Keratinocyte (primary cell): ENCODE results near the gene EHHADH. TPM values are rescaled to one million over a fixed set of nuclear protein-coding genes. Genes with fewer than 3 reads are reported as not detected.

ENCODE experiments used
- DNase-seq: peaks from one replicate; pipeline ENCODE4 v3.0.0-alpha.2; 2011; ENCODE audit warnings: low read depth, missing footprints, low spot score
- FAIRE-seq: peaks from 2 replicates; lab custom pipeline; 2011; peaks lifted over from hg19 to GRCh38; lab: Jason Lieb, UNC
- H2AFZ ChIP-seq: 2 replicates; pipeline ENCODE4 v1.6.0; 2012; ENCODE audit warnings: low read length, control low read depth, inconsistent platforms; ENCODE audit not compliant: control insufficient read depth
- H3K27ac ChIP-seq: 2 replicates; pipeline ENCODE4 v1.5.1; 2011; ENCODE audit warnings: low read length; ENCODE audit not compliant: control insufficient read depth, insufficient read depth
- H3K27me3 ChIP-seq: 3 replicates; pipeline ENCODE4 v1.6.0; 2011; ENCODE audit warnings: low read length; ENCODE audit not compliant: control insufficient read depth, insufficient read depth; ENCODE audit errors: extremely low read depth
- H3K36me3 ChIP-seq, 2 experiments: 2 replicates in 1 of 2; 3 replicates in 1 of 2; pipeline ENCODE4 v1.5.1; 2011; ENCODE audit warnings: low read length in 2 of 2, mild to moderate bottlenecking in 1 of 2; ENCODE audit not compliant: control insufficient read depth in 2 of 2, insufficient read depth in 2 of 2; ENCODE audit errors: extremely low read depth in 1 of 2
- H3K4me1 ChIP-seq: 3 replicates; pipeline ENCODE4 v1.5.1; 2011; ENCODE audit warnings: low read length; ENCODE audit not compliant: control insufficient read depth, insufficient read depth; ENCODE audit errors: extremely low read depth
- H3K4me2 ChIP-seq: 3 replicates; pipeline ENCODE4 v1.6.0; 2011; ENCODE audit warnings: low read depth, low read length; ENCODE audit not compliant: control insufficient read depth, insufficient read depth; ENCODE audit errors: extremely low read depth
- H3K4me3 ChIP-seq, 3 experiments: fragments of 200-600 bp in 1 of 3; sonication (generic) in 1 of 3; 2 replicates in 2 of 3; 3 replicates in 1 of 3; pipeline ENCODE4 v1.5.1; 2011 to 2016; ENCODE audit warnings: low read length in 3 of 3, mild to moderate bottlenecking in 3 of 3, control low read depth in 2 of 3, inconsistent platforms in 1 of 3, low read depth in 1 of 3, mixed read lengths in 1 of 3, mixed run types in 1 of 3, moderate library complexity in 1 of 3; ENCODE audit not compliant: control insufficient read depth in 2 of 3, insufficient read depth in 2 of 3; ENCODE audit errors: extremely low read depth in 1 of 3
- H3K79me2 ChIP-seq: 2 replicates; pipeline ENCODE4 v1.6.0; 2012; ENCODE audit warnings: low read length; ENCODE audit not compliant: control insufficient read depth, insufficient read depth
- H3K9ac ChIP-seq: 3 replicates; pipeline ENCODE4 v1.6.0; 2011; ENCODE audit warnings: low read length; ENCODE audit not compliant: control insufficient read depth, insufficient read depth; ENCODE audit errors: extremely low read depth
- H3K9me1 ChIP-seq: 3 replicates; pipeline ENCODE4 v1.6.0; 2011; ENCODE audit warnings: low read length; ENCODE audit not compliant: control insufficient read depth, insufficient read depth; ENCODE audit errors: extremely low read depth
- H3K9me3 ChIP-seq: 2 replicates; pipeline ENCODE4 v1.5.1; 2012; ENCODE audit warnings: low read depth, low read length; ENCODE audit not compliant: control insufficient read depth
- H4K20me1 ChIP-seq: 3 replicates; pipeline ENCODE4 v1.6.0; 2011; ENCODE audit warnings: low read length; ENCODE audit not compliant: control insufficient read depth, insufficient read depth; ENCODE audit errors: extremely low read depth
- EZH2 ChIP-seq: IDR thresholded peaks from one replicate; pipeline ENCODE4 v1.6.1; 2012; ENCODE audit warnings: inconsistent platforms, mild to moderate bottlenecking, low read length, moderate library complexity
- dilution Hi-C: fragments of 300-500 bp; cut with MboI; formaldehyde crosslinking; loops from one replicate; pipeline ENCODE4 v1.7.0; 2020; ENCODE audit warnings: low sequenced_read_pairs; ENCODE audit not compliant: extremely low pct_ligation_motif_present
- polyA plus RNA-seq, 5 experiments: library from polyadenylated mRNA; depleted of rRNA in 3 of 5; stranded (reverse) in 3 of 5; stranded (forward) in 1 of 5; unstranded in 1 of 5; fragments of >200 nt; gene quantifications; 1 replicate in 1 of 5; 2 replicates in 3 of 5; 3 replicates in 1 of 5; pipeline versions ENCODE4 v1.2.1 to v1.2.3, GENCODE V29; 2011 to 2012; ENCODE audit warnings: missing spikeins in 2 of 5, low read depth in 1 of 5, low replicate concordance in 1 of 5
- TF ChIP-seq, protein P1 (sequence below), 3 experiments: IDR thresholded peaks in 1 of 3; conservative IDR thresholded peaks in 1 of 3; optimal IDR thresholded peaks in 1 of 3; 2 replicates in 2 of 3; 3 replicates in 1 of 3; pipeline versions ENCODE3 to v1.5.1; 2011; ENCODE audit warnings: low read length in 3 of 3, mild to moderate bottlenecking in 3 of 3, moderate library complexity in 2 of 3, control low read depth in 1 of 3, inconsistent platforms in 1 of 3; ENCODE audit not compliant: insufficient read depth in 2 of 3; ENCODE audit errors: extremely low read depth in 1 of 3

EHHADH gene
- polyA plus RNA-seq, 1 donor (not counting 4 experiments of a cell fraction or from before 2014, with no cell fraction given) = 5.6 TPM

DNA sequence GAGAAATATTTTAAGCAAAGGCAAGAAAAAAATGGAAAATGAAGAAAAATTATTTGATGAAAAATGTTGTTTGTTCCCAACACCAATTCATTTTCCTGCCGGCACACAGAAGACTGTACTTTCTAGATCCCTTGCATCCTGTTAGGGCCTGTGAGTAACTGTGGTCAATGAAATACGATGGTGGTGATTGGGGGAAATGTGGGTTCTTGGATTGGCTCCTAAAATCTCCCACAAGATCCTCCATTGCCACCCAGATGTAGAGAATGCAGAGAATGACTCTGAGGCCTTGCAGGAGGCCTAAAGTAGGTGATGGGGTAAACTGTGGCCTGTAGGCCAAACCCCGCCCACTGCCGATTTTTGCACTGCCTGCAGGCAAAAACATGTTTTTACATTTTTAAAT, 54.6 kb downstream of the EHHADH start:
- Histone ChIP-seq H3K4me2 (no peak overlapping the region), H3K36me3 (peaks cover 0 to 2% of the 10 kb centered on the region in 2 experiments), H3K4me1 (peaks cover 20% of the 10 kb centered on the region), H3K27ac (peak overlapping the region; percentile 92), H4K20me1 (no peaks in the 10 kb centered on the region), H2AFZ (no peak overlapping the region), H3K27me3 (no peaks in the 10 kb centered on the region), H3K9me1 (no peaks in the 10 kb centered on the region), H3K4me3 (no peak overlapping the region), H3K79me2 (no peaks in the 10 kb centered on the region), H3K9me3 (no peaks in the 10 kb centered on the region), H3K9ac (no peak overlapping the region)
- FAIRE-seq (no peak), DNase-seq (no peak)
- dilution Hi-C loops = no loop called here
- TF ChIP-seq EZH2 = no peak
- TF ChIP-seq, protein P1, sequence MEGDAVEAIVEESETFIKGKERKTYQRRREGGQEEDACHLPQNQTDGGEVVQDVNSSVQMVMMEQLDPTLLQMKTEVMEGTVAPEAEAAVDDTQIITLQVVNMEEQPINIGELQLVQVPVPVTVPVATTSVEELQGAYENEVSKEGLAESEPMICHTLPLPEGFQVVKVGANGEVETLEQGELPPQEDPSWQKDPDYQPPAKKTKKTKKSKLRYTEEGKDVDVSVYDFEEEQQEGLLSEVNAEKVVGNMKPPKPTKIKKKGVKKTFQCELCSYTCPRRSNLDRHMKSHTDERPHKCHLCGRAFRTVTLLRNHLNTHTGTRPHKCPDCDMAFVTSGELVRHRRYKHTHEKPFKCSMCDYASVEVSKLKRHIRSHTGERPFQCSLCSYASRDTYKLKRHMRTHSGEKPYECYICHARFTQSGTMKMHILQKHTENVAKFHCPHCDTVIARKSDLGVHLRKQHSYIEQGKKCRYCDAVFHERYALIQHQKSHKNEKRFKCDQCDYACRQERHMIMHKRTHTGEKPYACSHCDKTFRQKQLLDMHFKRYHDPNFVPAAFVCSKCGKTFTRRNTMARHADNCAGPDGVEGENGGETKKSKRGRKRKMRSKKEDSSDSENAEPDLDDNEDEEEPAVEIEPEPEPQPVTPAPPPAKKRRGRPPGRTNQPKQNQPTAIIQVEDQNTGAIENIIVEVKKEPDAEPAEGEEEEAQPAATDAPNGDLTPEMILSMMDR (optimal IDR thresholded peaks at IDR 0.05 in 1 of 3, IDR thresholded peaks at IDR 0.05 in 1 of 3, conservative IDR thresholded peaks at IDR 0.05 in 1 of 3; ENCODE audit: extremely low read depth in 1 of 3, insufficient read depth in 2 of 3, low read length in 3 of 3) = no peak

DNA sequence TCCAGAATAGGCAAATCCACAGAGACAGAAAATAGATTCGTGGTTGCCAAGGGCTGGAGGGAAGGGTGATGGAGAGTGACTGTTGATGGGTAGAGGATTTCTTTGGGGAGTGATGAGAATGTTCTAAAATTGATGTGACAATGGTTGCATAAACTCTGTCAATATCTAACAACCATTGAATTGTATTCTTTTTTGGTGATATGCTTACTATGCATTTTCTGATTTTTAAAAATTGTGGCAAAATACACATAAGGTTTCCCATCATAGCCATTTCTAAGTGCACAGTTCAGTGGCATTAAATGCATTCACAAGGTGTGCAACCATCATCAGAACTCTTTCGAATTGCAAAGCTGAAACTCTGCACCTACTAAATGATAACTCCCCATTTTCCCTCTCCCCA, 56.8 kb downstream of the EHHADH start:
- no peak overlapping the region for H3K4me3 ChIP-seq
- H3K36me3 ChIP-seq = peaks cover 0 to 8% of the 10 kb centered on the region in 2 experiments
- no peaks in the 10 kb centered on the region for H3K79me2 ChIP-seq
- FAIRE-seq (no peak), DNase-seq (no peak)
- H4K20me1 ChIP-seq = no peaks in the 10 kb centered on the region
- H3K4me1 ChIP-seq = peaks cover 20% of the 10 kb centered on the region
- no peaks in the 10 kb centered on the region for H3K9me1 ChIP-seq
- no peak overlapping the region for H2AFZ ChIP-seq
- H3K27me3 ChIP-seq = no peaks in the 10 kb centered on the region
- H3K27ac ChIP-seq = no peak overlapping the region
- no peak overlapping the region for H3K9ac ChIP-seq
- no peak overlapping the region for H3K4me2 ChIP-seq
- dilution Hi-C loops = no loop called here
- no peak for TF ChIP-seq EZH2
- TF ChIP-seq, protein P1 (optimal IDR thresholded peaks at IDR 0.05 in 1 of 3, IDR thresholded peaks at IDR 0.05 in 1 of 3, conservative IDR thresholded peaks at IDR 0.05 in 1 of 3; ENCODE audit: extremely low read depth in 1 of 3, insufficient read depth in 2 of 3, low read length in 3 of 3) = no peak
- no peaks in the 10 kb centered on the region for H3K9me3 ChIP-seq
